Hypothalamus (tissue), 51 donors: ENCODE measurements around the gene ACAP2.

ENCODE experiments used
- DNase-seq, 51 donors: peaks; one replicate each; lab custom pipeline; 2025; lab: John Stamatoyannopoulos, UW

Gene ACAP2

DNA sequence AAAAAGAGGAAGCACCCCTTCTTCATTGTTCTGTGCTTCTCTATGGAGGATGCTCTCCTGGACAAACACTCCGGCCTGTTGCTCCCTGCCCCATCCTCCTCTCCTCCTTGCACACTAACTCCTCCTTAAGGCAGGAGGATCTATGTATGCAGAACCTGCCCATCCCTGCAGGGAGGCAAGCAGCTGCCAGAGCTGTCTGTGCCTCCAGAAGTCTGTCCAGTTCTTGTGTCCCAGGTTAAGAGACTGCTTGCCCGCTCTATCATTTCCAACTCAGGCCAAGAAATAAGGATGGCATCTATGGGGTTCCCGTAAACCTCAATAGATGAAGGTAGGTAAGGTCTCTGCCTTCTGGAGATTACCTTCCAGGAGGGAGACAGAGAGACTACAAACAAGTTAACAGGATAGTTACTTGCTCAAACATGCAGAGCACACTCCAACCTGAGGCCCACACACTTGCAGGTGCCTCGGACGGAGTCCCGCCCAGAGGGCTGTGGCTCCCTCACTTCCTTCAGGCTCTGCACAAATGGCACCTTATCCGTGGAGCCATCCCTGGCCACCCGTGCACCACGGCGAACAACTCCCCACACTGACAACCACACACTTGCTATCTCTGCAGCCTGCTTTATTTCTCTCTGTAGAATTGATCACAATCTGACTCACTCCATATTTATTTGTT, 178.8 kb downstream of the ACAP2 start:
- DNase-seq: no peak

DNA sequence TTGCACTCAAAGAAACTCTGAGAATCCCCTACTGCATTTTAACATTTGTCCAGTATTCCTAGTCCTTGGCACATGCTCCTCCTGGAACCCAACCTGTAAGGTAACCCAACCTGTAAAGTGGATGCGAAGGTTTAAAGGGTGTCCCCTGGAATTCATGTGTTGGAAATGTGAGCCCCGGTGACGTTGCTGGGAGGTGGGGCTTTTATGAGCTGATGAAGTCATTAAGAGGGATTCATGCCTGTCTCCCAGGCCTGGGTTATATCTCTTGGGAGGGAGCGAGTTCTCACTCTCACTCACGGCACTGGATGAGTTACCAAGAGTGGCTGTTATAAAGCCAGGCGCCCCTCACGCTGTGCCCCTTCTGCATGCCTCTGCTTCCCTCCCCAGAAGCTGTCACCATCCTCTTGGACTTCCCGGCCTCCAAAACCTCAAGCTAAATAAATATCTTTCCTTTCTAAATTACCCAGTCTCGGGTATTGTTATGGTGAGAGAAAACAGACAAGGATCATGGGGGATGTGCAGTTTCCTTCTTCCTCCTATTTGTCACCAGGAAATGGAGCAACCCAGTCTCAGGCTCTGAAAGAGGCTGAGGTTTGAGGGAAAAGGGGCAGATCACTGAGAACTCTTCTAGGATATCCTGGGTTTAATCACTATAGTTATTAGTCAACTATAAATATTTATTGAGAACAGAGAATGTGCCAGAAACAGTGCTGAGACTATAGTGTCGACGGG, 179.5 kb downstream of the ACAP2 start:
- no peak for DNase-seq

DNA sequence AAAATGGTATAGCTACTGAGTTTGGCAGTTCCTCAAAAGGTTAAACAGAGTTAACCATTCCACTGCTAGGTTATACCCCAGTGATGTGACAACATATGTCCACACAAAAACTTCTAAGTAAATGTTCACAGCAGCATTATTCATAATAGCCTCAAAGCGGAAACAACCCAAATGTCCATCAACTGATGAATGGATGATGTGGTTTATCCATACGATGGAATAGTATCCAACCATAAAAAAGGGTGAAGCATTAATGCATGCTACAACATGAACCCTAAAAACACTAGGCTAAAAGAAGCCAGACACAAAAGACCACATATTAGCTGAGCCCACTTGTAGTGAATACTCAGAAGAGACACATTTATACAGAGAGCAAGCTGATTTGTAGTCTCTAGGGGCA, 180.9 kb downstream of the ACAP2 start:
- DNase-seq: no peak

DNA sequence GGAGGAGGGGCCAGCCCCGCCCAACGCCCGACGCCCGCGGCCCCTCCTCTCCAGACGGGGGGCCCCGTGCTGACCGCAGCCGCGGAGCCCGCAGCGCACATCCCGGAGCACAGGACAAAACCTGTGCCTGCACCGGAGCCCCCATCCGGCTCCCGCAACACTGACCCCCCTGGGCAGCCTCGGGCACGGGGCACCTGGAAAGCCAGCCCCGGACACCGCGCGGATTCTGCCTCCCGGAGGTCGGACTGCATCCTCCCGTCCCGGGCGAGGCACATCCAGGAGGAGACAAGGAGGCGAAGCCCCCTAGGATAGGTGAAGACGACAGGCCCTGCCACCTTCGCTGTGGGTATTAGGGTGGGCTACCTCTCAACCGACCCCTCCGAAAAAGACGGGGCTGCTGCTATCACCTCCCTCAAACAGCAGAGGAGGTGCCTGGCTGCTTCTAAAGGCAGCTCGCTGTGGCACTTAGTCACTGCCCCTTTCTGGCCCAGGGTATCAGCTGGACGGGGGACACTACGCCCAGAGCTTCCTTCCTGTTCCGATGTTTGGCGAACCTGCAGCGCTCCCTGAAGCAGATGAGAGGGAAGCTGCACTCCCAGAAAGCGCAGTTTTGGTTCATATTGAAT, 182.4 kb downstream of the ACAP2 start:
- peak in 4 of 51 donors; percentile 30 to 65 (median 58) for DNase-seq

DNA sequence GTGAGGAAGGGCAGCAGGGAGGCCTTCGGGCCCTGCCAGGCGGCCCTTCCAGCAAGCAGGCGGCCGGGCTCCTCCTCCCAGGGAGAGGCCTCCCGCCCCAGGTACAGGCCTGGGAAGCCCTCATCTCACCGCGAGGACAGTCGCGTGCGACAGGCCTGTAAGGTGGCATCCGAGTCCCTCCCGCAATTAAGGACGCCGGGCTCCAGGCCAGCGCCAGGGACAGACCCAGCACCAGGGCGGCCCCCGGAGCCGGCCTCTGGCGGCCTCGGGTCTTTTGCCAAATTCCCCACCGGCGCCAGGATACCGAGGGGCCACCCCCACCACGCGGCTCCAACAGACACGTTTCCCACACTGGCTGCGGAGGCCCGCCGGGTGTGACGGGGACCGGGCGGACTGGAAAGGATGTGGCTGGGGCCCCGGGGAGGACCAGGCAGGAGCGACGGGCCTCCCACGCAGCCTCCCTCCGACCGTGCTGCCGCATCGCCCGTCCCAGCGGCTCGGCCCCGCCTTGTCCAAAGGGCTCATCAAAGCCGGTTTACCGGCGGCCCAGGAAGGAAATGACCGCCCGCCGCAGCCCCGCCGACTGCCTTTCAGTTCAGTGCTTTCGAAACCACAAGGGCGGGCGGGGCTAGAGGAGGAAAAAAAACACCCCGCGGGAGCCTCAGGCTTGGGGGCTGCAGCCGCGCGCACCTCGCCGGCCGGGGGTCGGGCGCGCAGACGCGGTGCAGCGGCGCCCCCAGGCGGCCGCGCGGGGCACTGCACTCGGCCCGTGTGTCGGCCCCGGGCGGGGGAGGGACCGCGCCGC, 183.1 kb downstream of the ACAP2 start:
- DNase-seq: peak in 49 of 51 donors; percentile 32 to 84 (median 67)

DNA sequence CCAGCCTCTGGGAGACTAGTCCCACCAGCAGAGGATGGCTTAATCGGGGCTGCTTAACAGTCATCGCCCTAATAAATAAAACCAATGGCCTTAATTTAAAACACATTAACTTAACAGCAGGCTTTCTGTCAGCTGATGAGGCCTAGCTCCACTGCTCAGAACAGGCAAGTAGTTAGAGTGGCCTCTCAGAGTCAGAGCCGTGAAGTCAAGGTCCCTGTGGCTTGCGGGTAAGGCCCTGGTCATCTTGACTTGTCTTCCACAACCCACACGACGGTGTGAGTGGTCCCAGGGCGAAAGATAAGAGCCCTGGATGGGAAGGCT, 183.7 kb downstream of the ACAP2 start:
- DNase-seq: peak in 3 of 51 donors; percentile 43 to 58 (median 56)

DNA sequence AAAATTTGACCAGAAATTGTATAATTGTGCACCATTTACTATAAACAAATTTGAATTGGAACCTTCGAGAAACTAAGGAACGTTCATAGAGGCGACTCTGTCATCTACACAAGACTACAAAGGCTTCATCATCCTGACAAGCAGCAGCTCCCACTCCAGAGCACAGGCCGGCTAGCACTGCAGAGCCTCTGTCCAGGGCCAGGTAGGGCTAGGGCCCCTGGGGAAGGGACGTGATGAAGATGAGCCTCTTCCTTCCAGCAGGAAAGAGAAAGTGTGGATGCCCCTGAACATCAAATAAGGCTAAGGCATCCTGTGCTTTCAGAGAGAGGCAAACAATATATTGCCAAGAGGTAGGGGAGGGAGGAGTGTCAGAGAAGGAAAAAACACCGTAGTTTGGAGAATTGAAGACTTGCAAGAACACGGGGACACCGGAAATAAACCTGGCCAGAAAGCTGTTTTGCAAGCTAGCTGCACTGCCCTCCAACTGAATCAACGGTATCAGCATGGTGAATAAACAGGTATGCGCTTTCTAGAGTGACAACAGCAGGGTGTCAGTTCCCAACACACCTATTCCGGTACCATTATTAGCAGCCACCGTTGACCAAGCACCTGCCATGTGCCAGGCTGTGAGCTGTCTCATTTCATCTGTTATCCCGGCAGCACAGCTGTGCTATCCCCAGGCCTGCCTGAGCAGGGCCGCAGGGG, 184.2 kb downstream of the ACAP2 start:
- no peak for DNase-seq

DNA sequence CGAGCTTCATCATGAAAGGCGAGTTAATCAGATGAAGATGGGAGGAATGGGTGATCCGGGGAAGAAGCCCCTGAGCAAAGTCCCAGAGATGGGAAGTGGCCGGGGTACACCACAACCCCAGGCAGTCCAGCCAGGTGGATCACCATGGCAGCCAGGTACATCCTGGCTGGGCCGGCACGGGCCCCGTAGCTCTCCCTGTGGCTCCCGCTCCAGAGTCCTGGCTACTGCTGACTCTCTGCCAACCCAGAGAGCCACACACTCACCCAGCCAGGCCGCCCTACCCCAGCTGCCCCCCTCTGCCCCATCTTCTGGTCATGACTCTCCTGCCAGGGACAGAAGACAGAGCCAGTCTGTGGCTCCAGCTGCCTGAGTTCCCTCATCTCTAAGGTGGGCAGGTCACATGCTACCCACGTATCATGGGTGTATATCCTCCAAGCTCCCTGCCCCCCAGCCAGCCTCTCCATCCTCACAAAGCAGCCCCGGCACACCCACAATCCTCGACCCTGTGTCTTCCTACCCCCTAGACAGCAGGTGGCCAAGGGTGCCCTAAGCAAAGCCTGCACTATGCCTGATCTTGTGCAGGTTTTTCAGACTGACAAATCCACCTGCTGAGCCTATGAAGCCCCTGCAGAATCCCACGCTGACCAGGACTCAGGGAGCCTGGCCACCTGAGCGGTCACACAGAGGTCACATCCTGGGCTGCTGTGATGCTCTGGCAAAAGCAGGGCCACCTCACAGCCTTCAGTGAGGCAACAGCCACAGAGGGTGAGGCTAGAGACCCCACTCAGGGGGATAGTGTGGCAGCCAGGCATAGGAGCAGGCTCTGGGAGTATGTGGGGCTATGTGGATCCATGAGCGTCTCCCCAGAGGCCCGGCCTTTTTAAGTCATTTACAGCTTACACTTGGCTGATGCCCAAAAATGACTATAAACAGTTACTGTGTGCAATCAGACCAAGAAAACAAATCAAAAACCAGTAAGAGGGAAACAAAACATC, 185.1 kb downstream of the ACAP2 start:
- DNase-seq: no peak

DNA sequence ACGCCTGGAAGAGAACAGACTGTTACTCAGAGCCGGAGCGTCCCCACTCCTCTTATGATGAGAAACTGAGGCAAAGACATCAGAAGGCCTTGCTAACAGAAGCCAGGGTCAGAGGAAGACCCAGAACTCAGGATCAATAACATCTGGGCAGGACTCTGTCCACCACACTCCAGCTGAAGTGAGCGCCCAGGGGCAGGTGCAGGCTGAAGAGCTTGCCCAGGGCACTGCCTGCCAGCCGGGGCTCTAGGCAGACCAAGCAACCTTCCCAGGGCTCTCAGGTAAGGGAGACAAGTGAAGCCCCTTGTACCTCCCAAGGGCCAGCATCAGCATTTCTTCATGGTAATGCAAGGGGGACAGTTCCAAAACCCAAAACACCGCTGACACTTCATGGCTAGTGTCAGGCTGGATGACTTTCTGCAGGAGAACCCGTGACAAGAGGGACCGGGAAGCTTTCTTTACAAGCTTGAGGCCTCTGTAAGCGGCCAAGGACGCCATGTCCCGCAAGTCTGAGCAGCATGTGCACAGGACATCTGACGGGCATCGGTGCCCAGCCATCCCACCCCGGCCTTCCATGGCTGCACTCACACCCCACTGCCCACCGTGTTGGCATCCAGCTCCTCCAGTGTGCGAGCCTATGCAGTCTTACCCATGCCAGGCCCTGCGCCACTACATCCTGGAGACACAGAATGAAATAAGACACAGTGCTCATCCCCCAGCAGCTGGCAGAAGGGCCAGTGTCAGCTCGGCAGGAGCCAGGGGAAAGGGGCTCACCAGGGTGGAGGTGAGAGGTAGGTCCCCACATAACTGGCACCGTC, 186.0 kb downstream of the ACAP2 start:
- no peak for DNase-seq

DNA sequence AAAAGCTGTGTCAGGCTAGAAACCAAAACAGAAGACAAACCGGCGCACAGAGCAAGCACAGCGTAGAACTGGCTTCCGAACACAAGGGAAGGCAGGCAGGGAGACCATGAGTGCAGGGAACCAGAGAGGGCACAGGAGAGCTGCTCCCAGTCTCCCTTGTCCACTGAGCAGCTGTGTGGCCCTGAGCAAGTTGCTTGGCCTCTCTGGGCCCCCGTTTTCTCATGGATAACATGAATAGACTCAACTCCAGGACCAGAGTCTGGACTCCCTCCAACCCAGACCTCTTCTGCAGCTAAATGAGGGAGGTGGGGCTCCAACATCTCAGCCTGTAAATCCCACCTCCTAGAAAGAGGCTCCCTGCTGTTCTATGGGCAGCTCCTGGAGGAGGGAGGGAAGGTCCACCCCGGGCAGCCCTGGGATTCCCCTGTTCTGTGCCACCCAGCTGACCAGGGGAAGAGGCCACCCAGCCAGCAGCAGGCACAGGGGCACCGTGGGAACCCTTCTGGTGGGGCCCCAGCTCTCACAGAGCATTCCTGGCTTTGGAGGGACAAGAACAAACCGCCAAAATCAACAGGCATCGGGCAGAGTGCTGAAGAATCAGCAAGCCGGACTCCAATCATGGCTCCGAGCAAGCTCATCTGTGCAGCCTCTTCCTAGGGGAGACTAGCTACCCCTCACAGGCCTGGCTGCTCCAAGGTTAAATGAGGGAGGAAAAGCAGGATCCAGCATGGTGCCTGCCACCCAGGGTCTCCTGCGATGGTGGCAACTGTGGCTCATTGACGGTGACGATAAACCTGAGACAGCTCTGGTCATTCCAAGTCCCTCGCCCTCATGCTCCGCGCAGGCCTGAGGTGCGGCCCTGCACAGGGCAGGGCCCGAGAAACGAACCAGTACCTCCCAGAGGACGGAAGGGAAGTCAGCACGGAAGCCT, 187.0 kb downstream of the ACAP2 start:
- no peak for DNase-seq

DNA sequence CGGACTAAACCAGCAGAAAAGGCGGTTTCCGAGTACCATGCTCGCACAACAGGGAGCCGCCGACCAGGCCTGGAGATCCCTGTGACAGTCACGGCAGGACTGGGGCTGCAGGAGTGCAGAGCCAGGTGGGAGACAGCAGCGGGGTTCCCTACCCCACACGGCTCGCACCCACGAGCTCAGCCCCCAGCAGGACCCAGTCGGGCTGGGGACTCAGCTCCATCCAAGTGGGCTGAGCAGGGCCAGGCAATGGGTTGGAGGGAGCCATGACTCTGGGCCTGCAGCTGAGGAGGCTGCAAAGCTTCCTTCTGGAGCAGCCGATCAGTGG, 187.7 kb downstream of the ACAP2 start:
- DNase-seq: no peak

DNA sequence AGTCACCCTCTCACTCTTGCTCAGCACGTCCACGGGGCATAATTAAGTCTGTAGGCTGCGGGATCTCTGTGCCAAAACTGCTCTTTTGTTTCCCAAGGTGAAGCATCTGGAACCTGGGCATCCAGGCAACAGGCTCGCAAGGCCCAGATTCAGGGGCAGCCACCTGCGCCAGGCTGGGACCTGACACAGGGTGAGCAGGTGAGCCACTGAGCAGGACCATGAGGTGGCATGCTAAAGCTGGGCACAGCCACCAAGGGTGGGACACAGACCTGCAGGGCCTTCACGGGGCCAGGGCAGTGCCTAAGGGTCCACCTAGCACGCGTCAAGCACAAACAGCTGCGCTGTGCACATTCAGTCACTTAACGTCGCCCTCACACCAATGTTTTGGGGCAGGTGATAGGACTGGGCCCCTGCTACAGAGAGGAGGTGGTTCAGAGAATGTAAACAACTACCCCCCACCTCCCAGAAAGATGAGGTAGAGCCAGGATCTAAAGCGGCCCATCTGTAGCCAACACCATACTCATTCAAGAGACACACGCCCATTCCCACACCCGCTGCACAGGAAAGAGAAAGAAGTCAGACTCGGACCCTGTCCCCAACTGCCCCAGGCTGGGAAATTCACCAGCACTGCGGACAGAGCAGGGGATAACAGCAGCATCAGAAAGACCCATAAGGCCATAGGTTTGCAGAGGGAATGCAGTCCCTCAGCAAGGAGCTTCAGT, 188.2 kb downstream of the ACAP2 start:
- DNase-seq: no peak

DNA sequence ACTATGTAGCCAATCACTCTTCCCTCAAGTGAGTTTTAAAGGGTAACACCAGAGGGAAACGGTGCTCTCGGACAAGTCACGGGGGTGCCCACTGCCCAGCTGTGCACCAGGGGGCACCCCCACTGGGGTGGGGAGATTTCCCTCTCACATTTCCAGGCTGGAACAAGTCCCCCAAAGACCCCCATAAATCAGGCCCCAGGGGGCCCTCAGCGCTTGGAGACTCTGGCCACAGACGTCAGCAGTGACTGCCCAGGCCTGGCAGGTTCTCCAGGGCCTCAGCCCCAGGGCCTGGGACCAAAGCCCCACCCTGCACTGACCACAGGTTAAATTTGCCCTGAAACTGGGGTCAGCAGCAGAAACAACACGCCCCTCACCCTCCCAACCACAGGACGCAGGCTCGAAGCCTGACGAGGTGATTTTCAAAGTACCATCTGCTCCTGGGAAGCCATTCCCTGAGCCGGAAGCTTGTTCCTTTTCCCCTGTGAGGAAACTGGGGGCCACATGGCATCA, 188.8 kb downstream of the ACAP2 start:
- DNase-seq: no peak

DNA sequence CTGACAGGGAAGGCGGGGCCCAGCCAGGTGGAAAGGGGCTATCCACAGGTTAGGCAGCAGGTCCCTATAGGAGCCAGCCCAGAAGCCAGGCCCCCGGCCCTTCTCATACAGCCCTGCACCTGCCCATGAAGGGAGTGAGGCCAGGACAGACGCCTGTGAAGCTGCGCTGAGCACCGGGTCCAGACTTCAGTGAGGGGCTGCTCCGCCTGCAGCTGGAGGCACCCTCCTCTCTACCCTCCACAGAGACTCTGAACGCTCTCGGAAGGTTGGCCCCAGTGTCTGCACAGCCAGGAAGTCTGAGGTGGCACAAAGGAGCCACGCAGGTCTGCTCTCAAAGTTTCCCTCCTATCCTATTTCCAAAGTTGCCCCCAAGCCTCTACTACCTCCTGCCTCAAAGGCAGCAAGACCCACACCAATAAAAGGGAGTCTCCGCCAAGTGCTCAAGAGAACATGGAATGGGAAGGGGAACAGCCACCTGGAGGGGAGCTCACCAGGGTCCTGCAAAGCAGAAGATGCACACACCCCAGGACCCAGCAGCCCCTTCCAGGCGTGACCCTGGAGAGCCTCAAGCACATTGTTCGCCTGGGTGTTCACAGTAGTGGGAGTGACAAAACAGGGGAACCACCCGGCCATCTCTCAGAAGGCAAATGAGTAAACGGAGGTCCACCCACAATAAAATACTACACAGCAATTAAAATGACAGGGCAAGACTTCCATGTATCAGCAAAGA, 191.3 kb downstream of the ACAP2 start:
- DNase-seq: no peak

DNA sequence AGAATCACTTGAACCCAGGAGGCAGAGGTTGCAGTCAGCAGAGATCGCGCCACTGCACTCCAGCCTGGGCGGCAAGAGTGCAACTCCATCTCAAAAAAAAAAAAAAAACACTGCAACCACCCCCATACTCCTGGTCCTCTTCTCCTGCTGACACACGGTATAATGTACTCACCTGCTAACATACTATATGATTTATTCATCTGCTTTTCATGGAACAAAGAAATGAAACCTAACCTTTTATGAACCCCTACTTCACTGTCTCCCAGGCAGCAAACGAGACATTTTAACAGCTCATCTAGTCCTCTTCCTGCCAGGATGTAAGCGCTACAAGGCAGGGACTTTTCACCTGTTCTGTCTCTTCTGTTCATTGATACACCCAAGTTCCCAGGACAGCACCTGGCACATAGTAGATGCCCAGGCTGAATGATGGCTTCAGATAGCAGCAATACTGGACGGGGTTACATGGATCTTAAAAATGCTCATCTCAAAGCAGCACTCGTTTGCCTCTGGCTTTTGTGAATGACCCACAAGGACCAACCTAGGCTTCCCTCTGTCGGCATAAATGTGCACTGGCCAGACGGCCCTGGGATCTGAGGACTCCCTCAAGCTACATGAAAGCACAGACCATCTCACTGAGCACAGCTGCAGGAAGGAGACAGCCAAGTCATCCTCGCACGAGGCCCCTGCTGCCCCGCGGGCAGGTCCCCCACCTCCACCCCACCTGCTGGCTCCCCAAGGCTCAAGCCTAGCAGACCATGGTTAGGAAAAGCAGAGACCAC, 192.2 kb downstream of the ACAP2 start:
- DNase-seq: peak in 2 of 51 donors; percentile 22 to 24
